GM23338 (cell line): Measurements from ENCODE around the gene PGM1. TPM values are rescaled to one million over a fixed set of nuclear protein-coding genes. Genes with fewer than 3 reads are reported as not detected.

Source experiments
- ATAC-seq: fragments of 200-7000 bp; cut with Tn5 transposase; 3 replicates; pipeline ENCODE4 v1.9.1; 2020
- DNase-seq: peaks from one replicate; pipeline ENCODE4 v3.0.0-alpha.2; 2015; ENCODE audit warnings: low spot score
- H2AFZ ChIP-seq: fragments of 200-600 bp; sonication (generic); 2 replicates; pipeline ENCODE4 v1.8.0; 2016; ENCODE audit warnings: antibody characterized with exemption, mild to moderate bottlenecking, moderate library complexity
- H3F3A ChIP-seq: fragments of 200-600 bp; sonication (generic); replicated peaks from 2 replicates; pipeline ENCODE4 v1.8.0; 2017; ENCODE audit warnings: antibody characterized with exemption, mixed run types, low read depth
- H3K27ac ChIP-seq: fragments of 200-600 bp; sonication (generic); 2 replicates; pipeline ENCODE4 v1.6.1; 2016; ENCODE audit warnings: low read depth
- H3K27me3 ChIP-seq: fragments of 200-600 bp; sonication (generic); 2 replicates; pipeline ENCODE4 v1.8.0; 2016; ENCODE audit warnings: mild to moderate bottlenecking, mixed run types, moderate library complexity; ENCODE audit not compliant: insufficient read depth
- H3K36me3 ChIP-seq: fragments of 200-600 bp; sonication (generic); 2 replicates; pipeline ENCODE4 v1.8.0; 2016; ENCODE audit warnings: mild to moderate bottlenecking; ENCODE audit not compliant: insufficient read depth
- H3K4me1 ChIP-seq: fragments of 200-600 bp; sonication (generic); 2 replicates; pipeline ENCODE4 v1.8.0; 2016; ENCODE audit warnings: mild to moderate bottlenecking, moderate library complexity; ENCODE audit not compliant: insufficient read depth
- H3K4me2 ChIP-seq: fragments of 200-600 bp; sonication (generic); 2 replicates; pipeline ENCODE4 v1.7.1; 2017; ENCODE audit warnings: mixed run types
- H3K4me3 ChIP-seq: fragments of 200-600 bp; sonication (generic); 2 replicates; pipeline ENCODE4 v1.6.1; 2016; ENCODE audit warnings: mixed run types
- H3K79me2 ChIP-seq: fragments of 200-600 bp; sonication (generic); replicated peaks from 2 replicates; pipeline ENCODE4 v1.8.0; 2017; ENCODE audit warnings: mild to moderate bottlenecking; ENCODE audit not compliant: insufficient read depth
- H3K9me2 ChIP-seq: fragments of 200-600 bp; sonication (generic); 2 replicates; pipeline ENCODE4 v1.8.0; 2017; ENCODE audit not compliant: insufficient read depth
- H4K20me1 ChIP-seq: fragments of 200-600 bp; sonication (generic); replicated peaks from 2 replicates; pipeline ENCODE4 v1.8.0; 2017; ENCODE audit warnings: mild to moderate bottlenecking; ENCODE audit not compliant: insufficient read depth
- H3K27ac Mint-ChIP-seq: 2 replicates; pipeline ENCODE4 v1.8.0; 2020; ENCODE audit warnings: inconsistent platforms, mild to moderate bottlenecking, moderate library complexity, mixed read lengths
- H3K27me3 Mint-ChIP-seq: 3 replicates; pipeline ENCODE4 v1.8.0; 2022; ENCODE audit warnings: low read depth, mild to moderate bottlenecking, moderate library complexity, mixed read lengths, inconsistent platforms; ENCODE audit not compliant: insufficient read depth, poor library complexity
- H3K36me3 Mint-ChIP-seq: 3 replicates; pipeline ENCODE4 v1.8.0; 2021; ENCODE audit warnings: low read depth, mild to moderate bottlenecking, inconsistent platforms, moderate library complexity, mixed read lengths
- H3K4me1 Mint-ChIP-seq: 3 replicates; pipeline ENCODE4 v1.8.0; 2020; ENCODE audit warnings: mild to moderate bottlenecking, inconsistent platforms, mixed read lengths
- H3K4me3 Mint-ChIP-seq: 3 replicates; pipeline ENCODE4 v1.8.0; 2021; ENCODE audit warnings: moderate library complexity, mild to moderate bottlenecking, inconsistent platforms, mixed read lengths
- H3K9me3 Mint-ChIP-seq: 3 replicates; pipeline ENCODE4 v1.8.0; 2020; ENCODE audit warnings: moderate library complexity, mild to moderate bottlenecking, inconsistent platforms, mixed read lengths
- CREB1 ChIP-seq: fragments of 250-450 bp; sonication (Bioruptor Pico); IDR thresholded peaks from 2 replicates; pipeline ENCODE4 v1.5.0; 2020; ENCODE audit warnings: low read depth, mild to moderate bottlenecking, moderate library complexity
- ETS1 ChIP-seq: IDR thresholded peaks from 2 replicates; pipeline ENCODE4 v1.6.1; 2016; ENCODE audit warnings: antibody characterized with exemption
- EZH2 ChIP-seq: fragments of 200-600 bp; sonication (generic); IDR thresholded peaks from one replicate; pipeline ENCODE4 v1.8.0; 2017; ENCODE audit warnings: antibody characterized with exemption, mild to moderate bottlenecking, low read depth; ENCODE audit not compliant: unreplicated experiment
- EZH2phosphoT487 ChIP-seq: fragments of 200-600 bp; sonication (generic); IDR thresholded peaks from one replicate; pipeline ENCODE4 v1.8.1; 2018; ENCODE audit warnings: antibody characterized with exemption; ENCODE audit not compliant: unreplicated experiment
- JUNB ChIP-seq: IDR thresholded peaks from one replicate; pipeline ENCODE4 v1.6.1; 2016; ENCODE audit warnings: antibody characterized with exemption; ENCODE audit not compliant: unreplicated experiment
- NANOG ChIP-seq: IDR thresholded peaks from 2 replicates; pipeline ENCODE4 v1.6.1; 2016; ENCODE audit warnings: antibody characterized with exemption, borderline replicate concordance
- REST ChIP-seq: IDR thresholded peaks from one replicate; pipeline ENCODE4 v1.6.1; 2018; ENCODE audit warnings: antibody characterized with exemption; ENCODE audit not compliant: unreplicated experiment
- STAT1 ChIP-seq: IDR thresholded peaks from one replicate; pipeline ENCODE4 v1.6.1; 2016; ENCODE audit warnings: antibody characterized with exemption; ENCODE audit not compliant: unreplicated experiment
- ZNF114 ChIP-seq: fragments of 250-450 bp; sonication (Bioruptor Pico); IDR thresholded peaks from 2 replicates; pipeline ENCODE4 v1.5.0; 2020; ENCODE audit warnings: mild to moderate bottlenecking, moderate library complexity
- ZNF331 ChIP-seq: fragments of 250-450 bp; sonication (Bioruptor Pico); IDR thresholded peaks from 2 replicates; pipeline ENCODE4 v1.5.0; 2020; ENCODE audit warnings: low read depth, mild to moderate bottlenecking, moderate library complexity
- ZNF462 ChIP-seq: fragments of 250-450 bp; sonication (Bioruptor Pico); IDR thresholded peaks from 2 replicates; pipeline ENCODE4 v1.5.0; 2020; ENCODE audit warnings: mild to moderate bottlenecking, moderate library complexity
- polyA plus RNA-seq: library from polyadenylated mRNA; unstranded; fragments of >200 nt; fragmentation: Nextera tagmentation; extraction: Ambion mirVana; gene quantifications from 2 replicates; pipeline ENCODE4 v1.2.1, GENCODE V29; 2016
- total RNA-seq: library from RNA; depleted of rRNA; stranded (reverse); fragments of >200 nt; shearing (Covaris generic); gene quantifications from 2 replicates; pipeline ENCODE4 v1.2.3, GENCODE V29; 2014

The PGM1 gene
- total and polyA plus RNA-seq, 2 experiments from 2014 or later, result 20.9 to 71.9 TPM

GRCh38 chr1:63675420-63675931, 82.3 kb downstream of the PGM1 start (continued):
- TF ChIP-seq STAT1 (no peak), EZH2 (no peak), NANOG (no peak), REST (no peak), ETS1 (no peak)

DNA sequence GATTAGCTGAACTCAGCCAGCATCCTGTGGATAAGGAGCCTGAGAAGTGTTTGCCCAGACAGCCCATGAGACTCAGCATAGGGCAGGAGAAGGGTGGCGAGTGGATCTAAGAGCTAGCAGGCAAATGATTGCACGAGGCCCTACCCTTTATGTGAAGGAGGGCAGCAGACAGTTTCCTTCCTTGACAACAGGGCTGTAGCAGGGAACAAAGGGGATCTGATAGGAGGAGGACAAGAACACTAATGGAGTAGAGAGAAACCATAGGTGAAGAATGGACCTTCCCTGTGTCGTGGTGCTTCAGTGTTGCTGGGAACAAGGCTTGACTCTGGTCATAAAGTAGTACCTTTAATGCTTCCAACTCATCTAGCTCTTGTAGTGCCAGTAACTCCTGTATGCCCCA, 84.3 kb downstream of the PGM1 start:
- DNase-seq, result no peak
- Histone ChIP-seq H3K79me2 (no peaks in the 10 kb centered on the region), H3K4me3 (no peak overlapping the region), H3K4me1 (no peaks in the 10 kb centered on the region; the same call in 1 of the 2 replicates), H3K27me3 (no peaks in the 10 kb centered on the region), H4K20me1 (no peaks in the 10 kb centered on the region), H3F3A (no peaks in the 10 kb centered on the region), H3K4me2 (no peak overlapping the region), H3K36me3 (no peaks in the 10 kb centered on the region), H3K27ac (no peak overlapping the region), H3K9me2 (peaks cover 11% of the 10 kb centered on the region; the same call in 1 of the 2 replicates), H2AFZ (peak overlapping the region; percentile 66; the same call in 1 of the 2 replicates)
- H3K27ac Mint-ChIP-seq, result no peak overlapping the region
- H3K27me3 Mint-ChIP-seq, result peaks cover 4% of the 10 kb centered on the region
- H3K4me3 Mint-ChIP-seq, result no peak overlapping the region
- ATAC-seq, result no peak
- peaks cover 13% of the 10 kb centered on the region for H3K9me3 Mint-ChIP-seq
- H3K36me3 Mint-ChIP-seq, result peaks cover 6% of the 10 kb centered on the region
- peaks cover 23% of the 10 kb centered on the region for H3K4me1 Mint-ChIP-seq
- TF ChIP-seq EZH2phosphoT487, result no peak
- no peak for TF ChIP-seq JUNB
- TF ChIP-seq CREB1 (CRISPR knock-in tag), result no peak
- no peak for TF ChIP-seq REST
- TF ChIP-seq ZNF331 (CRISPR knock-in tag), result no peak
- no peak for TF ChIP-seq ZNF114 (CRISPR knock-in tag)
- TF ChIP-seq EZH2, result no peak
- no peak for TF ChIP-seq ZNF462 (CRISPR knock-in tag)
- TF ChIP-seq STAT1, result no peak
